Natural killer cell (primary cell): Measurements from ENCODE around the gene C1QTNF7. TPM values are rescaled to one million over a fixed set of nuclear protein-coding genes. Genes with fewer than 3 reads are reported as not detected.

Experiments used
- ATAC-seq, 3 donors: fragments of 150-1000 bp in 2 of 3; fragments of 200-7000 bp in 1 of 3; cut with Tn5 transposase; 1 replicate in 1 of 3; 2 replicates in 2 of 3; pipeline ENCODE4 v1.10.0; 2021; ENCODE audit warnings: mild to moderate bottlenecking in 2 of 3, moderate library complexity in 2 of 3
- DNase-seq, 2 donors: peaks; one replicate each; pipeline versions ENCODE4 v3.0.0 to v3.0.0-alpha.2; 2013 to 2021; ENCODE audit warnings: mixed read lengths in 1 of 2
- H3K27ac ChIP-seq: one replicate; pipeline ENCODE4 v1.5.1; 2013; ENCODE audit warnings: mild to moderate bottlenecking, low read length
- H3K27me3 ChIP-seq: one replicate; pipeline ENCODE4 v1.6.1; 2013; ENCODE audit warnings: low read length; ENCODE audit not compliant: control insufficient read depth, insufficient read depth
- H3K36me3 ChIP-seq: one replicate; pipeline ENCODE4 v1.6.1; 2013; ENCODE audit warnings: low read length; ENCODE audit not compliant: control insufficient read depth, insufficient read depth
- H3K4me1 ChIP-seq: one replicate; pipeline ENCODE4 v1.6.1; 2013; ENCODE audit warnings: low read length; ENCODE audit not compliant: control insufficient read depth, insufficient read depth
- H3K4me3 ChIP-seq: one replicate; pipeline ENCODE4 v1.5.1; 2013; ENCODE audit warnings: low read length
- H3K9me3 ChIP-seq: one replicate; pipeline ENCODE4 v1.6.1; 2013; ENCODE audit warnings: low read length; ENCODE audit not compliant: control insufficient read depth, insufficient read depth
- H3K27ac Mint-ChIP-seq, 2 donors: one replicate each; pipeline ENCODE4 v1.8.0; 2022; ENCODE audit warnings: mild to moderate bottlenecking in 2 of 2, mixed read lengths in 2 of 2, moderate library complexity in 1 of 2
- H3K27me3 Mint-ChIP-seq, 2 donors: one replicate each; pipeline ENCODE4 v1.8.0; 2022; ENCODE audit warnings: low read depth in 2 of 2, mixed read lengths in 2 of 2
- H3K36me3 Mint-ChIP-seq: one replicate; pipeline ENCODE4 v1.8.0; 2022; ENCODE audit warnings: mixed read lengths
- H3K4me1 Mint-ChIP-seq, 2 donors: one replicate each; pipeline ENCODE4 v1.8.0; 2022; ENCODE audit warnings: mixed read lengths in 2 of 2
- H3K4me3 Mint-ChIP-seq: one replicate; pipeline ENCODE4 v1.8.0; 2022; ENCODE audit warnings: mild to moderate bottlenecking, moderate library complexity, mixed read lengths
- H3K9me3 Mint-ChIP-seq, 2 donors: one replicate each; pipeline ENCODE4 v1.8.0; 2022; ENCODE audit warnings: mixed read lengths in 2 of 2
- WGBS: methylation state at CpG from one replicate; pipeline ENCODE4 v1.1.7; 2013; ENCODE audit warnings: missing lambda C conversion rate; ENCODE audit not compliant: insufficient coverage; 5-methylcytosine and 5-hydroxymethylcytosine counted together
- intact Hi-C: fragments of 100-400 bp; cut with micrococcal nuclease; formaldehyde crosslinking; loops from one replicate; pipeline ENCODE4 v1.14.2; 2022
- total RNA-seq, 4 donors: library from RNA; stranded (reverse); fragments of 120-200 nt in 1 of 4; gene quantifications; one replicate each; pipeline versions ENCODE4 v1.2.3 to v1.2.4, GENCODE V29; 2013 to 2022
- TF ChIP-seq, protein P1 (sequence below): fragments of 200-600 bp; IDR thresholded peaks from one replicate; pipeline ENCODE4 v1.8.0; 2022; ENCODE audit warnings: antibody characterized with exemption

C1QTNF7 gene
- total RNA-seq, 3 donors from 2014 or later (not counting 1 experiment from before 2014, with no cell fraction given) = not detected

DNA sequence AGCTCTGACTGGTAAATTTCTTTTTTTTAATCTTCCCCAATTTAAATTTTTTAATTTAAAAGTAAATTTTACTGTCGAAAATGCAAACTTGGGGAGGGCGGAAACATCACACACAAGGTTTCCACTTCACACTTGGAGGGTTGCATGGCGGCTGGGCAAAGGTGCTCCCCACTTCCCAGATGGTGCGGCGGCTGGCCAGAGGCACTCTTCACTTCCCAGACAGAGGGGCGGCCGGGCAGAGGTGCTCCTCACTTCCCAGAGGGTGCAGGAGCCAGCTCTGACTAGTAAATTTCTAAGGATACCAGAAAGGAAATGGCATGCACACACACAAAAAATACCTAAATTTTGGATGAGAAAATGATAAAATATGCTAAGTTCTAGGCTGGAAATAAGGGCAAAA, 16.4 kb downstream of the C1QTNF7 start:
- WGBS = 90% methylated on average over 7 of the region's 7 CpGs
- no peak overlapping the region for H3K4me3 Mint-ChIP-seq
- H3K27me3 Mint-ChIP-seq = peaks cover 0 to 8% of the 10 kb centered on the region in 2 donors
- intact Hi-C loops = no loop called here
- no peaks in the 10 kb centered on the region for H3K27me3 ChIP-seq
- TF ChIP-seq, protein P1, sequence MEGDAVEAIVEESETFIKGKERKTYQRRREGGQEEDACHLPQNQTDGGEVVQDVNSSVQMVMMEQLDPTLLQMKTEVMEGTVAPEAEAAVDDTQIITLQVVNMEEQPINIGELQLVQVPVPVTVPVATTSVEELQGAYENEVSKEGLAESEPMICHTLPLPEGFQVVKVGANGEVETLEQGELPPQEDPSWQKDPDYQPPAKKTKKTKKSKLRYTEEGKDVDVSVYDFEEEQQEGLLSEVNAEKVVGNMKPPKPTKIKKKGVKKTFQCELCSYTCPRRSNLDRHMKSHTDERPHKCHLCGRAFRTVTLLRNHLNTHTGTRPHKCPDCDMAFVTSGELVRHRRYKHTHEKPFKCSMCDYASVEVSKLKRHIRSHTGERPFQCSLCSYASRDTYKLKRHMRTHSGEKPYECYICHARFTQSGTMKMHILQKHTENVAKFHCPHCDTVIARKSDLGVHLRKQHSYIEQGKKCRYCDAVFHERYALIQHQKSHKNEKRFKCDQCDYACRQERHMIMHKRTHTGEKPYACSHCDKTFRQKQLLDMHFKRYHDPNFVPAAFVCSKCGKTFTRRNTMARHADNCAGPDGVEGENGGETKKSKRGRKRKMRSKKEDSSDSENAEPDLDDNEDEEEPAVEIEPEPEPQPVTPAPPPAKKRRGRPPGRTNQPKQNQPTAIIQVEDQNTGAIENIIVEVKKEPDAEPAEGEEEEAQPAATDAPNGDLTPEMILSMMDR = no peak
- H3K36me3 Mint-ChIP-seq = no peaks in the 10 kb centered on the region
- no peaks in the 10 kb centered on the region for H3K4me1 Mint-ChIP-seq
- H3K27ac ChIP-seq = no peak overlapping the region
- H3K4me3 ChIP-seq = no peak overlapping the region
- no peaks in the 10 kb centered on the region for H3K9me3 Mint-ChIP-seq
- no peak overlapping the region for H3K27ac Mint-ChIP-seq
- no peaks in the 10 kb centered on the region for H3K9me3 ChIP-seq
- ATAC-seq = no peak
- H3K4me1 ChIP-seq = no peaks in the 10 kb centered on the region
- no peaks in the 10 kb centered on the region for H3K36me3 ChIP-seq
- no peak for DNase-seq

DNA sequence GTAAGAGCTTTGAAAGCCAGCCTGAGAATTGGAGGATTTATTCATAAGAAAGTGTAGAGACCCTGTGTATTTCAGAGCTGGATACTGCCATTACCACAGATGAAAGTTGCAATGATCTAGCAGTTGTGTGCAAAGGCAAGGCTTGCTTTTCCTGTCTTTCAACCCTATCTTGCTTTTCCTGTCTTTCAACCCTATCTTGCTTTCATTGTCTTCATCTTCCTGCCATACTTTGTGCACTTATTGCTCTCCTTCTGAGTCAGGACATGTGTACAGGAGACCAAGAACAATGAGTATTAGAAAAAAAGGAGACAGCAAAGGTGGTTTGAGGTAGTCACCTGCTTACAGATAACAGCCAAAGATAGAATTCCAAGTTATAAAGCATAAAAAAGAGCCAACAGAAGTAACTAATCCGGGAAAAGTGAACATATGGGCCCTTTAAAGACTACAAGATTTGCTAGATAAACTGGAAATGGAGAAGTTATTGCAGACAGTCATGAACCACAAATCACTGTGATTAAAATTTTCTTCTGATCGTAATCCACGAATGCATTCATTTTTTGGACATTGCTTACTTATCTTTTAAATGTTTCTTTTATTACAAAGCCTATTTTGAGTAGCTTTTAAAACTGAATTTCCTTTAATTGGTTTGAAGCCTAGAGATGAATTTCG, 17.2 kb downstream of the C1QTNF7 start:
- no peak overlapping the region for H3K4me3 Mint-ChIP-seq
- H3K4me1 Mint-ChIP-seq = no peaks in the 10 kb centered on the region
- Histone ChIP-seq H3K27me3 (no peaks in the 10 kb centered on the region), H3K27ac (no peak overlapping the region), H3K36me3 (no peaks in the 10 kb centered on the region), H3K9me3 (no peaks in the 10 kb centered on the region), H3K4me1 (no peaks in the 10 kb centered on the region), H3K4me3 (no peak overlapping the region)
- TF ChIP-seq, protein P1 = no peak
- H3K36me3 Mint-ChIP-seq = no peaks in the 10 kb centered on the region
- DNase-seq = no peak
- peaks cover 0 to 8% of the 10 kb centered on the region in 2 donors for H3K27me3 Mint-ChIP-seq
- H3K9me3 Mint-ChIP-seq = no peaks in the 10 kb centered on the region
- 25% methylated on average over 2 of the region's 4 CpGs for WGBS
- ATAC-seq = no peak
- no peak overlapping the region for H3K27ac Mint-ChIP-seq
- intact Hi-C loops = no loop called here

DNA sequence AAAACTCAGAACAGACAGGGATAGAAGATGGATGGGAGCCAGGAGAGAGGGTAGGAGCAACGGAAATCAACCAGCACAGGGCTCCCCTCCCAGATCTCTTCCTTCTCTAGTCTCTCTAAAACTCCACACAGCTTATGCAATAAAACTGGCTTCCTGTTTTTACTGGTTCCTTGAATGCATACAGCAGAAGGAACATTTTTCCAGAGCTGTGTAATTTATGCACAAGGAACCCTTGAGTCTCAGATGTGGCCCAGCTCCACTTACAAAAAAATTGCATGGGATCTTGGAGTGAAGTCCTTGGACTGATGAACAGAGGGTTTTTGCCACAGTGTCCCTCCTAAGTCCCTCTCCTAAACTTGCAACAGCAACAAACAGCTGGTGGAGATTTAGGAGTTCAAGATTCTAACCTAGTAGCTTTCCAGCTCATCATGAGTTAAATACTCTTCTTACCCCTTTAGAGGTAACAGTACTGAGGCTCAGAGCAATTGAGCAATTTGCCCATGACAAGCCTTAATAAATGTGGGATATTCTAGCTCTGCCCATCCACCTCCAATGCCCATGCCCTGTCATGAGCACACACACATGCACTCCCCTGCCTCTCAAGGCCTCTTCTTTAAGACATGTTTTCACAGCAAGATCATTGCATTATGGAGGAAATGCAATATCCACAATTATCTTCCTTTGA, 23.5 kb downstream of the C1QTNF7 start:
- H3K27ac Mint-ChIP-seq = no peak overlapping the region
- H3K27me3 Mint-ChIP-seq = no peaks in the 10 kb centered on the region
- TF ChIP-seq, protein P1 = no peak
- Histone ChIP-seq H3K27ac (no peak overlapping the region), H3K4me3 (no peak overlapping the region), H3K27me3 (no peaks in the 10 kb centered on the region), H3K4me1 (no peaks in the 10 kb centered on the region), H3K36me3 (no peaks in the 10 kb centered on the region), H3K9me3 (no peaks in the 10 kb centered on the region)
- WGBS = 17% methylated on average over 1 of the region's 1 CpG
- H3K4me3 Mint-ChIP-seq = no peak overlapping the region
- no peaks in the 10 kb centered on the region for H3K36me3 Mint-ChIP-seq
- intact Hi-C loops = no loop called here
- H3K9me3 Mint-ChIP-seq = no peaks in the 10 kb centered on the region
- H3K4me1 Mint-ChIP-seq = no peaks in the 10 kb centered on the region
- no peak for ATAC-seq
- DNase-seq = no peak
